Measurements from ENCODE around the gene HOXD8. TPM values are rescaled to one million over a fixed set of nuclear protein-coding genes. Genes with fewer than 3 reads are reported as not detected.

HOXD8 gene
- total and polyA plus RNA-seq, 9 of the 15 experiments (the other 6 are each of a cell fraction or from before 2014, with no cell fraction given): 0.04 to 0.15 TPM; not detected in 7

DNA sequence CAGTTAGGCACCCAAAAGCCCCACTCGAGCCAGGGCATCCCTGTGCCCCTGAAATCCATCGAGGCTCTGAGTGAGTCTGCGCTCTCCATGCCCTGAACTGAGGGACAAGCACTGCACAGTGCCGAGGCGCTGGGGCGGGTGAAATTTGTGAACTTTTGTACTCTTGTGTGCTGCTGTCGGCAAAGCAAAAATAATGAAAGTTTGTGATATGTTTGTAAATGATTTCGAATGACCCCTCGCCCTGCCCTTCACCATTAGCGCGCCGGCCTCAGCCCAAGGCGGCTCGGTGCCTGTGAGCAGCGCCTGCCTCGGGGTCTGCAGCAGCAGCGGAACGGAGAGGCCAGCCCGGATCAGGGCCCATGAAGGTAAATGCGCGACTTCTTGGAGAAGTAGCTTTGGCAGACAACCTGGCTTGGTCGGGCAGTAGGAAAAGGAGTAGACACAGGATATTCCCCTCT, 20.0 kb downstream of the HOXD8 start:
- DNase-seq (ENCODE audit: extremely low read depth in 1 of 4, low spot score in 3 of 4) (no peak), FAIRE-seq (no peak), ATAC-seq (no peak; the same call in 2 of the 3 replicates)
- Histone ChIP-seq H3K4me1 (replicated peaks in 1 of 2; ENCODE audit: control insufficient read depth in 2 of 2, insufficient read depth in 2 of 2, low read length in 2 of 2) (peaks cover 0 to 10% of the 10 kb centered on the region in 2 experiments; a peak in 1 of 5 replicates), H3K9me3 (replicated peaks; ENCODE audit: control insufficient read depth, insufficient read depth, low read depth, low read length) (no peaks in the 10 kb centered on the region), H3K36me3 (ENCODE audit: control insufficient read depth, insufficient read depth, low read length) (no peaks in the 10 kb centered on the region), H3K9me1 (ENCODE audit: control insufficient read depth, insufficient read depth, low read length) (no peaks in the 10 kb centered on the region), H4K20me1 (replicated peaks; ENCODE audit: control insufficient read depth, insufficient read depth, low read length) (no peaks in the 10 kb centered on the region; the same call in 1 of the 2 replicates), H3K9ac (ENCODE audit: insufficient read depth in 1 of 2, low read depth in 2 of 2, low read length in 2 of 2) (no peak overlapping the region), H3K27ac (ENCODE audit: extremely low read depth, low read depth, low read length) (no peak overlapping the region), H3K4me3 (no peak overlapping the region), H3K4me2 (ENCODE audit: insufficient read depth, low read length) (no peak overlapping the region), H2AFZ (ENCODE audit: low read depth, low read length) (no peak overlapping the region), H3K79me2 (ENCODE audit: control insufficient read depth, insufficient read depth, low read length) (no peaks in the 10 kb centered on the region), H3K27me3 (ENCODE audit: control insufficient read depth in 2 of 2, insufficient read depth in 2 of 2, low read length in 2 of 2) (peaks cover 63 to 73% of the 10 kb centered on the region in 2 experiments)
- 0% methylated on average over 22 of the region's 22 CpGs for WGBS (ENCODE audit: insufficient coverage, low coverage, missing lambda C conversion rate)
- ChIA-PET CTCF (ENCODE audit: low intra/inter-chr PET ratio) (no interaction called here), POLR2A (no interaction called here)
- in situ Hi-C loops (cut with MboI) (loop anchor here (25.0 kb wide), 2 partner anchors 663 to 1613 kb away; no protein-coding TSS in a partner anchor), intact Hi-C loops (cut with micrococcal nuclease) (loop anchor here (10.0 kb wide), 2 partner anchors 225 to 1605 kb away; no protein-coding TSS in a partner anchor)
- no peak for TF ChIP-seq CSDE1 (IDR thresholded peaks at IDR 0.05)
- 0 out of 2 replicates have a peak, but pooled peaks have one; percentile 24 for TF ChIP-seq EZH2 (IDR thresholded peaks at IDR 0.05; ENCODE audit: borderline replicate concordance, low read depth, low read length)
- TF ChIP-seq TAF1 (IDR thresholded peaks at IDR 0.05; ENCODE audit: control insufficient read depth, extremely low read depth, insufficient read depth, low read length, severe bottlenecking): no peak
- BruUV-seq (replicated peaks): no TSS peak

DNA sequence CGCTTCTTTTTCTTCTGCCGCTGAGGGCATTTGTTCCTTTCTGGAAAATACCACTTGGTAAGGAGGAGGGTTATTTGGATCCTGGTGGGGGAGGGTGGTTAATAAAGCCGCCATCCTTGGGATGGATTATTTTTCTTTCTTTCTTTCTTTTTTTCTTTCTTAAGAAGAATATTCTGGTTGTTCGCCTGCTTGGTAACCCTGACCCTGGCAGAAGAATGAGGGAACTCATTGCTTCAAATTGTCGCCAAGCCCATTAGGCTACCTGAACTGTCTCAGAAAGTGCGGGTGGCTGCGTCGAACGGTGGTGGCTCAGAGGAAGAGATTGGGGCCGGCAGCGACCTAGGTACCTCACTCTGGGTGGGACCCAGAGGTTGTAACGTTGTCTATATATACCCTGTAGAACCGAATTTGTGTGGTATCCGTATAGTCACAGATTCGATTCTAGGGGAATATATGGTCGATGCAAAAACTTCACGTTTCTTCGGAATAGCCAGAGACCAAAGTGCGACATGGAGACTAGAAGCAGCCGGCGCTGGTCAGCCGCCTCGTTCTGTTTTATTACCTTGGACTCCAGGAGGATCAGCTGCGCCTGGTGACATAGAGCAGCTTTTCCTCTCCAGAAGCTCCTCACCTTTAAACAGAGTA, 20.6 kb downstream of the HOXD8 start:
- no peak for ATAC-seq
- peaks cover 63 to 78% of the 10 kb centered on the region in 2 experiments for H3K27me3 ChIP-seq (ENCODE audit: control insufficient read depth in 2 of 2, insufficient read depth in 2 of 2, low read length in 2 of 2)
- no TSS peak for BruUV-seq (replicated peaks)

More for the DNA sequence above, 20.6 kb downstream of the HOXD8 start:
- 3% methylated on average over 23 of the region's 24 CpGs for WGBS (ENCODE audit: insufficient coverage, low coverage, missing lambda C conversion rate)
- ChIA-PET CTCF (ENCODE audit: low intra/inter-chr PET ratio) (no interaction called here), POLR2A (interaction anchor here (1.1 to 1.3 kb wide), 2 partner anchors 12 to 25 kb away, joined by 3 read pairs; no protein-coding TSS in a partner anchor)
- FAIRE-seq (no peak), DNase-seq (ENCODE audit: extremely low read depth in 1 of 4, low spot score in 3 of 4) (no peak)
- TF ChIP-seq, protein P1, sequence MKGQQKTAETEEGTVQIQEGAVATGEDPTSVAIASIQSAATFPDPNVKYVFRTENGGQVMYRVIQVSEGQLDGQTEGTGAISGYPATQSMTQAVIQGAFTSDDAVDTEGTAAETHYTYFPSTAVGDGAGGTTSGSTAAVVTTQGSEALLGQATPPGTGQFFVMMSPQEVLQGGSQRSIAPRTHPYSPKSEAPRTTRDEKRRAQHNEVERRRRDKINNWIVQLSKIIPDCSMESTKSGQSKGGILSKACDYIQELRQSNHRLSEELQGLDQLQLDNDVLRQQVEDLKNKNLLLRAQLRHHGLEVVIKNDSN (CRISPR knock-in tag; IDR thresholded peaks at IDR 0.05): no peak
- peak; percentile 14; the same call in 1 of the 2 replicates for TF ChIP-seq EZH2 (IDR thresholded peaks at IDR 0.05; ENCODE audit: borderline replicate concordance, low read depth, low read length)
- TF ChIP-seq ZNF224 (CRISPR knock-in tag; IDR thresholded peaks at IDR 0.05): no peak
- TF ChIP-seq, protein P2, sequence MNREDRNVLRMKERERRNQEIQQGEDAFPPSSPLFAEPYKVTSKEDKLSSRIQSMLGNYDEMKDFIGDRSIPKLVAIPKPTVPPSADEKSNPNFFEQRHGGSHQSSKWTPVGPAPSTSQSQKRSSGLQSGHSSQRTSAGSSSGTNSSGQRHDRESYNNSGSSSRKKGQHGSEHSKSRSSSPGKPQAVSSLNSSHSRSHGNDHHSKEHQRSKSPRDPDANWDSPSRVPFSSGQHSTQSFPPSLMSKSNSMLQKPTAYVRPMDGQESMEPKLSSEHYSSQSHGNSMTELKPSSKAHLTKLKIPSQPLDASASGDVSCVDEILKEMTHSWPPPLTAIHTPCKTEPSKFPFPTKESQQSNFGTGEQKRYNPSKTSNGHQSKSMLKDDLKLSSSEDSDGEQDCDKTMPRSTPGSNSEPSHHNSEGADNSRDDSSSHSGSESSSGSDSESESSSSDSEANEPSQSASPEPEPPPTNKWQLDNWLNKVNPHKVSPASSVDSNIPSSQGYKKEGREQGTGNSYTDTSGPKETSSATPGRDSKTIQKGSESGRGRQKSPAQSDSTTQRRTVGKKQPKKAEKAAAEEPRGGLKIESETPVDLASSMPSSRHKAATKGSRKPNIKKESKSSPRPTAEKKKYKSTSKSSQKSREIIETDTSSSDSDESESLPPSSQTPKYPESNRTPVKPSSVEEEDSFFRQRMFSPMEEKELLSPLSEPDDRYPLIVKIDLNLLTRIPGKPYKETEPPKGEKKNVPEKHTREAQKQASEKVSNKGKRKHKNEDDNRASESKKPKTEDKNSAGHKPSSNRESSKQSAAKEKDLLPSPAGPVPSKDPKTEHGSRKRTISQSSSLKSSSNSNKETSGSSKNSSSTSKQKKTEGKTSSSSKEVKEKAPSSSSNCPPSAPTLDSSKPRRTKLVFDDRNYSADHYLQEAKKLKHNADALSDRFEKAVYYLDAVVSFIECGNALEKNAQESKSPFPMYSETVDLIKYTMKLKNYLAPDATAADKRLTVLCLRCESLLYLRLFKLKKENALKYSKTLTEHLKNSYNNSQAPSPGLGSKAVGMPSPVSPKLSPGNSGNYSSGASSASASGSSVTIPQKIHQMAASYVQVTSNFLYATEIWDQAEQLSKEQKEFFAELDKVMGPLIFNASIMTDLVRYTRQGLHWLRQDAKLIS (CRISPR knock-in tag; IDR thresholded peaks at IDR 0.05): no peak
- Histone ChIP-seq H3K9me3 (replicated peaks; ENCODE audit: control insufficient read depth, insufficient read depth, low read depth, low read length) (no peaks in the 10 kb centered on the region), H3K4me2 (ENCODE audit: insufficient read depth, low read length) (no peak overlapping the region), H3K9me1 (ENCODE audit: control insufficient read depth, insufficient read depth, low read length) (no peaks in the 10 kb centered on the region), H3K4me1 (replicated peaks in 1 of 2; ENCODE audit: control insufficient read depth in 2 of 2, insufficient read depth in 2 of 2, low read length in 2 of 2) (peaks cover 0 to 10% of the 10 kb centered on the region in 2 experiments; a peak in 1 of 5 replicates), H3K36me3 (ENCODE audit: control insufficient read depth, insufficient read depth, low read length) (no peaks in the 10 kb centered on the region), H3K9ac (ENCODE audit: insufficient read depth in 1 of 2, low read depth in 2 of 2, low read length in 2 of 2) (no peak overlapping the region), H3K27ac (ENCODE audit: extremely low read depth, low read depth, low read length) (no peak overlapping the region), H4K20me1 (replicated peaks; ENCODE audit: control insufficient read depth, insufficient read depth, low read length) (no peaks in the 10 kb centered on the region; the same call in 1 of the 2 replicates), H2AFZ (ENCODE audit: low read depth, low read length) (no peak overlapping the region), H3K4me3 (no peak overlapping the region), H3K79me2 (ENCODE audit: control insufficient read depth, insufficient read depth, low read length) (no peaks in the 10 kb centered on the region)
- intact Hi-C loops (cut with micrococcal nuclease): loop anchor here (10.0 kb wide), 2 partner anchors 225 to 1605 kb away; no protein-coding TSS in a partner anchor
- in situ Hi-C loops (cut with MboI): loop anchor here (25.0 kb wide), 2 partner anchors 662 to 1612 kb away; no protein-coding TSS in a partner anchor

All from K562 (cell line).